Tibial artery (tissue), 4 donors: Measurements from ENCODE around the gene BAHCC1.

Experiments used
- DNase-seq, 2 donors: peaks; one replicate each; pipeline ENCODE4 v3.0.0-alpha.2; 2019
- H3K27ac ChIP-seq, 2 donors: fragments of 200-600 bp; sonication (generic) in 1 of 2; 1 replicate in 1 of 2; 2 replicates in 1 of 2; pipeline ENCODE4 v1.5.1; 2018 to 2019; ENCODE audit warnings: mild to moderate bottlenecking in 1 of 2
- H3K27me3 ChIP-seq, 2 donors: fragments of 200-600 bp; sonication (generic) in 1 of 2; one replicate each; pipeline versions ENCODE4 v1.5.1 to v1.6.0; 2016 to 2019
- H3K36me3 ChIP-seq, 3 donors: fragments of 200-600 bp; sonication (generic) in 2 of 3; one replicate each; pipeline ENCODE4 v1.5.1; 2016 to 2019; ENCODE audit warnings: mild to moderate bottlenecking in 2 of 3
- H3K4me1 ChIP-seq, 4 donors: fragments of 200-600 bp; sonication (generic) in 2 of 4; 1 replicate in 3 of 4; 2 replicates in 1 of 4; pipeline ENCODE4 v1.5.1; 2016 to 2019
- H3K4me3 ChIP-seq, 2 donors: fragments of 200-600 bp; sonication (generic) in 1 of 2; 1 replicate in 1 of 2; 2 replicates in 1 of 2; pipeline ENCODE4 v1.5.1; 2018 to 2019; ENCODE audit warnings: mild to moderate bottlenecking in 2 of 2
- H3K9me3 ChIP-seq, 3 donors: fragments of 200-600 bp; sonication (generic) in 1 of 3; one replicate each; pipeline ENCODE4 v1.5.1; 2016 to 2019
- intact Hi-C: fragments of 100-400 bp; cut with DNase I; formaldehyde crosslinking; loops from one replicate; pipeline ENCODE4 v1.15.0; 2023; ENCODE audit warnings: low total_unique reads
- TF ChIP-seq, protein P1 (sequence below), 2 experiments: fragments of 200-600 bp in 1 of 2; fragments of 450-650 bp in 1 of 2; IDR thresholded peaks; one replicate each; pipeline ENCODE4 v1.5.1; 2017 to 2019; ENCODE audit warnings: antibody characterized with exemption in 2 of 2, mild to moderate bottlenecking in 1 of 2, moderate library complexity in 1 of 2

Gene BAHCC1

DNA sequence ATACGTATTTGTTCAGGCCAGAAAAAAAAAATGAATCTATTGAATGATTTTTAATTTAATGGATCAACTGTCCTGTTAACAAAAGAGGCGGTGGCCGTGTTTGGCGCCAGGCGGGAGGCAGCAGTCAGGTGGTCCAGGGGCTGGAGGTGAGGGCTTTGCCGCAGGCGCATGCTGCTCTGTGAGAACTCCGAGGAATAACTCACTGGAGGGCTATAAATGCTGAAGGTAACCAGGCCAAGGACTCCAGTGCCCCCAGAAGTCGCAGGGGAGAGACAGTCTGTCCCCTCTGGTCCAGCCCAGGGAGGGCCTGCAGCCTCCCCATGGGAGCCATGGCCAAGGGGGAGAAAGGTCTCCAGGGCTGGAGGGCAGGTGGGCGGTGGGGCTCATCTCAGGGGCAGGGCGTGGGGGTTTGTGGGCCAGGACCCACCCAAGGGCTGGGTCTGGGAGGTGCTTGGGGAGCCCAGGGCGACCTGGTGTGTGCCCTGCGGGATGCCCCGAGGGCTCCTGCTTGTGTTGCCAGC lies 7.1 kb upstream of the BAHCC1 start:
- DNase-seq, result peak in 1 of 2 donors; percentile 65
- Histone ChIP-seq H3K9me3 (no peaks in the 10 kb centered on the region), H3K36me3 (no peaks in the 10 kb centered on the region), H3K27ac (peak overlapping the region; percentile 91 to 96), H3K4me1 (peaks cover 4 to 68% (median 50%) of the 10 kb centered on the region in 4 donors), H3K27me3 (peaks cover 0 to 8% of the 10 kb centered on the region in 2 donors), H3K4me3 (peak overlapping the region; percentile 74 to 83)
- TF ChIP-seq, protein P1, sequence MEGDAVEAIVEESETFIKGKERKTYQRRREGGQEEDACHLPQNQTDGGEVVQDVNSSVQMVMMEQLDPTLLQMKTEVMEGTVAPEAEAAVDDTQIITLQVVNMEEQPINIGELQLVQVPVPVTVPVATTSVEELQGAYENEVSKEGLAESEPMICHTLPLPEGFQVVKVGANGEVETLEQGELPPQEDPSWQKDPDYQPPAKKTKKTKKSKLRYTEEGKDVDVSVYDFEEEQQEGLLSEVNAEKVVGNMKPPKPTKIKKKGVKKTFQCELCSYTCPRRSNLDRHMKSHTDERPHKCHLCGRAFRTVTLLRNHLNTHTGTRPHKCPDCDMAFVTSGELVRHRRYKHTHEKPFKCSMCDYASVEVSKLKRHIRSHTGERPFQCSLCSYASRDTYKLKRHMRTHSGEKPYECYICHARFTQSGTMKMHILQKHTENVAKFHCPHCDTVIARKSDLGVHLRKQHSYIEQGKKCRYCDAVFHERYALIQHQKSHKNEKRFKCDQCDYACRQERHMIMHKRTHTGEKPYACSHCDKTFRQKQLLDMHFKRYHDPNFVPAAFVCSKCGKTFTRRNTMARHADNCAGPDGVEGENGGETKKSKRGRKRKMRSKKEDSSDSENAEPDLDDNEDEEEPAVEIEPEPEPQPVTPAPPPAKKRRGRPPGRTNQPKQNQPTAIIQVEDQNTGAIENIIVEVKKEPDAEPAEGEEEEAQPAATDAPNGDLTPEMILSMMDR (IDR thresholded peaks at IDR 0.05), result no peak
- intact Hi-C loops, result loop anchor here (5.0 kb wide), 1 partner anchor 96 kb away; no protein-coding TSS in a partner anchor

DNA sequence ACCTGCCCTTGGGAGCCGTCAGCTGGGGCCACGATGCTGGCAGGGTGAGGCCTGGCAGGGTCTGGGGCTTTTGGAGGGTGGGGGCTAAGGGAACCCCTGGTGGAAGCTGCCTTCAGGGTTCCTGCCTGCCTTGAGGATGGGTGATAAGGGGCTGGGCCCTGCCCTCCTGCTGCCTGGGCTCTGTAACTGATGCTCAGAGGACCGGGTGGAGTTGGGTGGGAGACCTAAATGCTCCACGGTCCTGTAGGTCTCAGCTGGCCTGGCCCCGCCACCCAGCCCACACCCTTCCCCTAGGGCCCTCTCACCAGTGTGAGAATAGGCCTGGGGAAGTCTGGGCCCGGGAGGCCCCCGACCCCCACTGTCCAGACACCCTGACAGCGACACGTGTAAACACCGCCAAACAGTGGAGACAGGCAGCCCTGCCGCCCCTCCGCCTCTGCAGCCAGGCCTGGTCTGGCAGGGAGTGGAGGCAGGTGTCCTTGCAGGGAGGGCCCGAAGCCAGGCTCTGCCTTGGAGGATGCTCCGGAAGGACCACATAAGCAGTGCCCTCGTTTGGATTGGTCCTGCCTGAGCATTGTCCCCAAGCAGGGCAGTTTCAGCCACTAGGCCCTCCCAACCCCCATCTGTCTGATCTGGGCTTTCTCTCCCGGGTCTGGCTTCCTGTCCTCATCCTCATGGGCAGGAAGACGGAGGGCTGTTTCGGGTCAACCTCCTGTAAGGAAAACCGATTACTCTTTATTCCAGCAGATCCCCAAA lies 6.5 kb upstream of the BAHCC1 start:
- TF ChIP-seq, protein P1 (IDR thresholded peaks at IDR 0.05), result no peak
- Histone ChIP-seq H3K36me3 (no peaks in the 10 kb centered on the region), H3K9me3 (no peaks in the 10 kb centered on the region), H3K27ac (peak overlapping the region; percentile 91 to 96), H3K27me3 (peaks cover 0 to 4% of the 10 kb centered on the region in 2 donors), H3K4me3 (no peak overlapping the region), H3K4me1 (peaks cover 4 to 68% (median 50%) of the 10 kb centered on the region in 4 donors)
- no peak for DNase-seq
- intact Hi-C loops, result loop anchor here (5.0 kb wide), 1 partner anchor 96 kb away; no protein-coding TSS in a partner anchor

DNA sequence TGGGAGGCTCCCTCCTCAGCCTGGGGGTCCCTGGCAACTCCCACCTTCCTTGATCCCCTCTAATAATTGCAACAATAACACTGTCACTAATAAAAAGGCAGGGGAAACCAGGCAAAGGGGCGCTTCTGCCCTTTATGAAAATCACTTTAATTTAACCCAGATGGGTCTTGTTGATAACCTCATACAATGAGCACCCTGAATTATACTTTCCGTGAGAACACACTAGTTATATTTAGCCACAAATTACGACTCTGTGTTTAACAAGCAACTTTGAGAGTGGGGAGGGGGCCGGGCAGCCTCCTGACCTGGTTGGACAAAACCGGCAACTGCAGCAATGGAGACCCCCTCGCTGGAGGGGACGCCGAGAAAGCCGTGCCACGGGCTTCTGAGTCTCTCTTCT lies 5.7 kb upstream of the BAHCC1 start:
- no peak for DNase-seq
- Histone ChIP-seq H3K4me3 (no peak overlapping the region), H3K9me3 (no peaks in the 10 kb centered on the region), H3K36me3 (no peaks in the 10 kb centered on the region), H3K4me1 (peaks cover 7 to 74% (median 56%) of the 10 kb centered on the region in 4 donors), H3K27ac (peak overlapping the region; percentile 91 to 97), H3K27me3 (no peaks in the 10 kb centered on the region)
- TF ChIP-seq, protein P1 (IDR thresholded peaks at IDR 0.05), result no peak
- intact Hi-C loops, result loop anchor here (5.0 kb wide), 1 partner anchor 97 kb away; no protein-coding TSS in a partner anchor

DNA sequence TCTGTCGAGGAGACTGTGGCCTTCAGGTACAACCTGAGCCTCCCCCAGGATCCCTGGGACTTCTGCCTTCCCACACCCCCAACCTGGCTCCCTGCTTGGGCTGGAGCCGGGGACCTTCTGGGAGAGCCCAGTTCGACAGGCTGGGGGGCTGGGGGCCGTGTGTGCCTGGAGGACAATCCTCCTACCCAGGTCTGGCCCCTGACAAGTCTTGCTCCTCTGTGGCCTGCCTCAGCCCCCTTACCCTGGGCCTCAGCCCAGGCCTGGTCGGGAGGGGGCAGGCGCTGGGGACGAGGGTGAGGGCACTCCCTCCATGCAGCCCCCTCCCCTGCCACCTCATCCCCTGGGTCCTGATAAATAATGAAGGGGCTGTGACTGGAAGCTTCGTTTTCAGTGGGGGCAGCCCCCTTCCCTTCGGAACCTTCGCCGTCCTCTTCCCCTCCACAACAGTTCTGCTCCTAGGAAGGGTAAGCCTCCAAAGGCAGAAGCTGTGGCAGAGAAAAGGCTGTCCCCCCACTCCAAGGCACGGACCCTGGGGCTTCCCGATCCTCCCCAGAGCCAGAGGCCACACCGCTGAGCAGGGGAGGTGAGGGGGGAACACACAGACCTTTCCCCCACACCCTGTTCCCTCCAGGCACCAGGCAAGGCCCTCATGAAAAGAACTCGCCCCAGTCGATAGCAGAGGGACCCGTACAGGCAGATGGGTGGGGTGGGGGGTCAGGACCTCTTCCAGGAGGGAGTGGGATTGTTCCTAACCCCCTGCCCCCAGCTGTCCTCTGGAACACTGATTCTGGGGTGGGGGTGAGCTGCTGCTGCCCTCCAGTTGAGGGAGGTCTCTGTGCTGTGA lies 5.0 kb upstream of the BAHCC1 start:
- H3K9me3 ChIP-seq, result no peaks in the 10 kb centered on the region
- H3K36me3 ChIP-seq, result no peaks in the 10 kb centered on the region
- DNase-seq, result no peak
- intact Hi-C loops, result loop anchor here (5.0 kb wide), 1 partner anchor 92 kb away; no protein-coding TSS in a partner anchor
- TF ChIP-seq, protein P1 (IDR thresholded peaks at IDR 0.05), result no peak
- peak overlapping the region; percentile 91 to 97 for H3K27ac ChIP-seq
- peaks cover 7 to 79% (median 60%) of the 10 kb centered on the region in 4 donors for H3K4me1 ChIP-seq
- no peaks in the 10 kb centered on the region for H3K27me3 ChIP-seq
- H3K4me3 ChIP-seq, result no peak overlapping the region

DNA sequence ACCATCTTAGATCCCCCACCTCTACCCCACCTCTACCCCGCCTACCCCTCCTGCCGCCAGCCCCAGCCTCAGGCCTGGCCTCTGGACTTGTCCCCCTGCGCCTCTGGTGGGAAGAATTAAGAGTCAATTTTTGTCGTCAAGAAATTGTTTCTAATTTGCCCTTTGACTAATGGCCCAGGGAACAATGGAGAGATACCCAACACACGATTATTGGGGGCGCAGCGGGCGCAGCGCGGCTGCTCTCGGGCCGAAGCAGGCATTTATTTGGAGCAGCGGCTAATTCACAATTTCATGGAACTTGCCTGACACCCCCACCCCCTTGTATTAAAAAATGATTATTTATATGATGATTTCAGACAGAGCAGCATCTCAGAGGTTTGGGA lies 4.4 kb upstream of the BAHCC1 start:
- no peaks in the 10 kb centered on the region for H3K9me3 ChIP-seq
- TF ChIP-seq, protein P1 (IDR thresholded peaks at IDR 0.05), result no peak
- H3K4me1 ChIP-seq, result peaks cover 7 to 75% (median 59%) of the 10 kb centered on the region in 4 donors
- DNase-seq, result no peak
- intact Hi-C loops, result loop anchor here (5.0 kb wide), 1 partner anchor 91 kb away; no protein-coding TSS in a partner anchor
- H3K4me3 ChIP-seq, result no peak overlapping the region
- no peaks in the 10 kb centered on the region for H3K36me3 ChIP-seq
- peak overlapping the region; percentile 91 to 97 for H3K27ac ChIP-seq
- no peaks in the 10 kb centered on the region for H3K27me3 ChIP-seq
